HepG2 (cell line): ENCODE data around the gene EEF1AKMT4. TPM values are rescaled to one million over a fixed set of nuclear protein-coding genes. Genes with fewer than 3 reads are reported as not detected.

Experiments used
- CHCHD3 ChIP-seq: sonication (generic); formaldehyde crosslinking; IDR thresholded peaks from 2 replicates; pipeline ENCODE4 v1.8.0; 2022; ENCODE audit warnings: mild to moderate bottlenecking, missing genetic modification reagents, moderate library complexity
- HOXA5 ChIP-seq: sonication (generic); formaldehyde crosslinking; IDR thresholded peaks from 2 replicates; pipeline ENCODE4 v1.4.0; 2020; ENCODE audit warnings: missing genetic modification reagents
- PBX2 ChIP-seq: IDR thresholded peaks from 2 replicates; pipeline ENCODE4 v1.6.1; 2016; ENCODE audit warnings: control low read depth
- TOPORS ChIP-seq: sonication (generic); formaldehyde crosslinking; IDR thresholded peaks from 2 replicates; pipeline ENCODE4 v1.8.0; 2023; ENCODE audit warnings: mild to moderate bottlenecking, missing genetic modification reagents
- ZBTB49 ChIP-seq: sonication (generic); formaldehyde crosslinking; IDR thresholded peaks from 2 replicates; pipeline ENCODE4 v1.4.0; 2020; ENCODE audit warnings: missing genetic modification reagents, borderline replicate concordance
- ZSCAN30 ChIP-seq: sonication (generic); formaldehyde crosslinking; IDR thresholded peaks from 2 replicates; pipeline ENCODE4 v1.5.0; 2020; ENCODE audit warnings: mild to moderate bottlenecking, missing genetic modification reagents
- polyA plus RNA-seq, 8 experiments: library from polyadenylated mRNA; depleted of rRNA in 3 of 8; stranded (reverse) in 7 of 8; unstranded in 1 of 8; fragments of >200 nt; fragmentation: Illumina TruSeq in 4 of 8; extraction: Trizol in 4 of 8; gene quantifications; 2 replicates each; pipeline versions ENCODE4 v1.2.1 to v1.2.3, GENCODE V29; 2011 to 2016; ENCODE audit warnings: low read depth in 4 of 8, missing spikeins in 1 of 8, mixed read lengths in 1 of 8; ENCODE audit not compliant: insufficient read depth in 1 of 8
- total RNA-seq, 5 experiments: library from RNA; depleted of rRNA; stranded (reverse); fragments of >200 nt; fragmentation: Illumina TruSeq; extraction: Trizol; gene quantifications; 2 replicates each; pipeline ENCODE4 v1.2.3, GENCODE V29; 2016; ENCODE audit warnings: low read depth in 1 of 5
- TF ChIP-seq, protein P1 (sequence below): sonication (generic); IDR thresholded peaks from 2 replicates; pipeline ENCODE4 v1.6.1; 2016; ENCODE audit warnings: low read depth, borderline replicate concordance
- TF ChIP-seq, protein P2 (sequence below): sonication (generic); formaldehyde crosslinking; IDR thresholded peaks from 2 replicates; pipeline ENCODE4 v1.8.0; 2022; ENCODE audit warnings: mild to moderate bottlenecking, missing genetic modification reagents, borderline replicate concordance

EEF1AKMT4 gene
- total and polyA plus RNA-seq, 2 of the 13 experiments (the other 11 are each of a cell fraction or from before 2014, with no cell fraction given), result 13.1 to 15.8 TPM

DNA sequence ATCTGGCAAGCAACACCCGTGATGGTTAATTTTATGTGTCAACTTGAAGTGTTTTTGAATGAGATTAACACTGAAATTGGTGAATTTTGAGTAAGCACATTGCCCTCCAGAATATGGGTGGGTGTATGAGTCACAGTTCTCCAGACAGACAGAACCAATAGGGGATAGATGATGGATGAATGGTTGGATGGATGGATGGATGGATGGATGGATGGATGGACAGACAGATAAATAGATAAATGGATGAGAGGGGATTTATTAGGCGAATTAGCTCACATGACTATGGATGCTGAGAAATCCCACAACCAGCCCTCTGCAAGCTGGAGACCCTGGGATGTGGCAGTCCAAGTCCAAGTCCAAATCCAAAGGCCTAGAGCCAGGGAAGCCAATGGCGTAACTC lies 25.5 kb upstream of the EEF1AKMT4 start (continued):
- TF ChIP-seq, protein P1, sequence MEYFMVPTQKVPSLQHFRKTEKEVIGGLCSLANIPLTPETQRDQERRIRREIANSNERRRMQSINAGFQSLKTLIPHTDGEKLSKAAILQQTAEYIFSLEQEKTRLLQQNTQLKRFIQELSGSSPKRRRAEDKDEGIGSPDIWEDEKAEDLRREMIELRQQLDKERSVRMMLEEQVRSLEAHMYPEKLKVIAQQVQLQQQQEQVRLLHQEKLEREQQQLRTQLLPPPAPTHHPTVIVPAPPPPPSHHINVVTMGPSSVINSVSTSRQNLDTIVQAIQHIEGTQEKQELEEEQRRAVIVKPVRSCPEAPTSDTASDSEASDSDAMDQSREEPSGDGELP, result no peak
- TF ChIP-seq, protein P2, sequence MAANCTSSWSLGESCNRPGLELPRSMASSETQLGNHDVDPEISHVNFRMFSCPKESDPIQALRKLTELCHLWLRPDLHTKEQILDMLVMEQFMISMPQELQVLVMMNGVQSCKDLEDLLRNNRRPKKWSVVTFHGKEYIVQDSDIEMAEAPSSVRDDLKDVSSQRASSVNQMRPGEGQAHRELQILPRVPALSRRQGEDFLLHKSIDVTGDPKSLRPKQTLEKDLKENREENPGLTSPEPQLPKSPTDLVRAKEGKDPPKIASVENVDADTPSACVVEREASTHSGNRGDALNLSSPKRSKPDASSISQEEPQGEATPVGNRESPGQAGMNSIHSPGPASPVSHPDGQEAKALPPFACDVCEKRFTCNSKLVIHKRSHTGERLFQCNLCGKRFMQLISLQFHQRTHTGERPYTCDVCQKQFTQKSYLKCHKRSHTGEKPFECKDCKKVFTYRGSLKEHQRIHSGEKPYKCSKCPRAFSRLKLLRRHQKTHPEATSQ (CRISPR knock-in tag), result no peak
- no peak for TF ChIP-seq ZBTB49
- TF ChIP-seq PBX2, result no peak
- no peak for TF ChIP-seq CHCHD3
- TF ChIP-seq HOXA5 (CRISPR knock-in tag), result no peak
- TF ChIP-seq TOPORS (CRISPR knock-in tag), result no peak
- TF ChIP-seq ZSCAN30 (CRISPR knock-in tag), result no peak
